Pulmonary artery endothelial cell (primary cell): ENCODE measurements around the gene GABBR1. TPM values are rescaled to one million over a fixed set of nuclear protein-coding genes. Genes with fewer than 3 reads are reported as not detected.

Source experiments
- DNase-seq: peaks from one replicate; pipeline ENCODE4 v3.0.0-alpha.2; 2011; ENCODE audit warnings: low read depth, low spot score
- total RNA-seq: library from RNA; depleted of rRNA; stranded (reverse); fragments of >200 nt; gene quantifications from 2 replicates; pipeline ENCODE4 v1.2.3, GENCODE V29; 2014

GABBR1 gene
- total RNA-seq, 1 donor from 2014 or later, result 8.8 TPM

DNA sequence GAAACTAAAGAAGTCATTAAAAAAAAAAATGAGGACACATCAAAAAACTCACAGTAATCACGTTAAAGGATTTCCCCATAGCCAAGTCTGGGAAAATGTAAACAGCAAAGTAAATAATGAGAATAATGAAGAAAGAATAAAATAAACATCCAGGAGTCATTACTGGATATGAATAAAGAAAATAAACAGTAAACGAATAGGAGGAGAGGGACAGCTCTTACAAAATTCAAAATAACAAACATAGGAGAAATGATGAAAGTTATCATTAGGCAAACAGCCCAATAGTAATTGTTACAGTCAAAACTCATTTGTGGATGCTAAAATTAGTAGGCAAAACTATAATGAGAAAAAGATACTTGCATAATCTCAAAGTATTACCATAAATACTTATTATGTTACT is 65.4 kb downstream of the GABBR1 start:
- no peak for DNase-seq

DNA sequence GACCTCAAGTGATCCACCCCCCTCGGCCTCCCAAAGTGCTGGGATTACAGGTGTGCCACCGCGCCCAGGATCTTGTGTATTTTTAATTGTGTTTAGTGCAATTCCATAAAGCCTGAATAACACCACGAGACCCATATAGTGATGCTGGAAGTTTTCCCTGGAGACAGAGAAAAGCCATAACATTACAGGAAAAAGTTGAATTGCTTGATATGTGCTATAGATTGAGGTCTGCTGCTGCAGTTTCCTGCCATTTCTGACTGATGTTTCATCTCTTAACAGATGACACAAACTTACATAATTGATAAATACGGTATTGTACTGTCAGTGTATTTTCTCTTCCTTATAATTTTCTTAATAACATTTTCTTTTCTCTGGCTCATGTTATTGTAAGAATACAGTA is 66.1 kb downstream of the GABBR1 start:
- DNase-seq, result no peak

DNA sequence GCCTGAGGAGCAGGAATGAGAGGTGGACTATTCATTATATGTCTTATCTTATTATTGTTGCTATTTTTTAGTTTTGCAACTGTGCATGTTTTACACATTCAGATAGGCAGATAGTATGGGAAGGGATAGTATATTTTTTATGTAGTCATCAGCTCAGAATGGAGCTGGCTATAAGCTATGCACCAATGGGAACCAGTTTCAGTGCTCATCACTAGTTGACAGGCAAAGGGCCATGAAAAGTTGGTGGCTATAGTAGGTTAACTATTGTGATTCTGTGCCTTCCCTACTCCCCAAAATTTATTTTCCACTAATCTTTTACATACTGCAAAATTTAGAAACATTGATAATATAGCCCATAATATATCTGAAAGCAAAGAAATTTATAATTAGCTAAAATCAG is 68.1 kb downstream of the GABBR1 start:
- no peak for DNase-seq

DNA sequence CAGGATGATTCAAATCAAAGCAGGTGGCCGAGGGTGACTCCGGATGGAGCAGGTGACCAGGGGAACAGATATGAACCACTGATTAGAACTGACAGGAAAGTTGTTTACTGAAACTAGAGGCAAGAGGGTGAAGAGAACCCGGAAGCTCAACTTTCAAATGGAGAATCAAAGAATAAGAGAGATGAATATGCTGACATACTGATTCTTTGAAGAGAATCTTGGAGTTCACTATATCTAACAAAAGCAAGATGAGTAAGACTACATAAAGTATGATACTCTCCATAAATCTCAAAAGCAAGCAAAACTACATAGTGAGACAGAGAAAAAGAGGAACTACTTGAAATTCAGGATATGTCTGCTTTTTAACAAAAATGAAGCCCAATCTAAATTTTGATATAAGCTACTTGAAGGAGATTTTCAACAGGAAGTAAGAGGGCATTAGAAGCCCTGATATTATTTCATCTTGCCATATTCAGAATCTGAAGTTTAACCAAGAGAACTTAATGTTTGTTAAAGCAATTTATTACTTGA is 69.5 kb downstream of the GABBR1 start:
- no peak for DNase-seq

DNA sequence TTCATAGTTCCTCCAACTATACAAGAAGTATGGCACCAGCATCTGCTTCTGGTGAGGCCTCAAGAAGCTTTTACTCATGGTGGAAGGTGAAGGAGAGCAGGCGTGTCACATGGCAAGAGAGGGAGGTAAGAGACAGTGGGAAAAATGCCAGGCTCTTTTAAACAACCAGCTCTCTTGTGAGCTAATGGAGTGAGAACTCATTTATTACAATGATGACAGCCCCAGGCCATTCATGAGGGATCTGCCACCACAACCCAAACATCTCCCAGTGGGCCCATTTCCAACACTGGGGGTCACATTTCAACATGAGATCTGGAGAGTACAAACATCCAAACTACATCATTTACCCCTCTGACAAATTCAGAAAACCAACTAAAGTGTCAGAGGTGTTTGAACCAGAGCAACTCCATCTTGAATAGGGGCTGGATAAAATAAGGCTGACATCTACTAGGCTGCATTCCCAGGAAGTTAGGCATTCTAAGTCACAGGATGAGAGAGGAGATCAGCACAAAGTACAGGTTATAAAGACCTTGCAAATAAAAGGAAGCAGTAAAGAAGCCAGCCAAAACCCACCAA is 71.3 kb downstream of the GABBR1 start:
- no peak for DNase-seq

DNA sequence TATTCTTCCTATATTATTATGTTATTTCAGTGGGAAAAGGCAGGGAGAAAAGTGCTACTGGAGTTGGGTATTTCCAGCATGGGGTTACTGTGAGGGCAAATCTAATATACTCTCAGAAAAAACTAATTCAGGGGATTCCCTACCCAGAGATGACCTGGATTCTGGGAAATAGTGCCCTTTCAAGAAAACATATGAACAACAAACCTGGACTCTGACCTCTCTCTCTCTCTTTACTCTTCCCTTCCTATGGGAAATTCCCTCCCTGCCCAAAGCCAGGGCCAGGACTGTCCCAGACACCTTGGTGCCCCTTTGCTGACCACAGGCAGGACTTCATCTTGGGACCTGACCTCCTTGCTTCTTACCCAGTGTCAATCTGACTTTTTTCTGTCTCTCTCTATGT is 71.9 kb downstream of the GABBR1 start:
- no peak for DNase-seq

DNA sequence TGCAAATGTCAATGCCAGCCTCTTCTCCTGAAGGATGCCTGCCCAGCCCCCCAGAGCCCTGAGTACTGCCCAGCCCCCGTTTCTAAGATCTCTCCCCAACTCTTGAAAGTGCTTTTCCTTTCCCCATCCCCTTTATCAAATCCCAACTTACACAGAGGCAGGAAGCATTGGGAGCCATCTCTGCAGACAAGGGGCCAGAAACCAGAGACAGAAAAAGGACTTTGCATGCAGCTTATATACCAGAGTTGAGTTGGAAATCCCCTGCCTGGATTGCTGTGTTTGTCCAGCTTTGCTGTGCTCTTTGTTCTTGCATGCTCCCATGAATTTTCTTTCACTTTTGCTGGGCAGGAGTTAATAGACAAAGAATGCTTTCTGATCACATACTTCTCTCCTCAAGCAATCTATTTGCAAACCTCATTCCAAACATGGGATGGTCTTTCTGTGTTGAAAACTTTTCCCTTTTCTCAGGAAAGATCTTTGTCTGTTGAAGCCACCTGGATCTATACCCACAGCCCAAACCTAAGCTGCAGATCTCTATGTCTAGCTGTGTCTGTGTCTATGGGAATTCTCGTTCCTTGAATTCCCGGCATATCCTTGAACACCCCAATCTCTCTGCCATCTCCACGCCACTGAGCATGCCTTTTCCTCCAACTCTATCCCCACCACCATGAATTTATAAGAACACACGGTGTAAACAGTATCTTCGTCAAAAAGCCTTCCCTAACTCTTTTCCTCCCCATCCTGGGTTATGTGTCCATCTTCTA is 73.3 kb downstream of the GABBR1 start, which contains the start of gene UBD:
UBD (minus strand) TSS at position 209 of the 764 bp plus-strand sequence; CDS start at position 178, 31 bp downstream.
- no peak for DNase-seq

DNA sequence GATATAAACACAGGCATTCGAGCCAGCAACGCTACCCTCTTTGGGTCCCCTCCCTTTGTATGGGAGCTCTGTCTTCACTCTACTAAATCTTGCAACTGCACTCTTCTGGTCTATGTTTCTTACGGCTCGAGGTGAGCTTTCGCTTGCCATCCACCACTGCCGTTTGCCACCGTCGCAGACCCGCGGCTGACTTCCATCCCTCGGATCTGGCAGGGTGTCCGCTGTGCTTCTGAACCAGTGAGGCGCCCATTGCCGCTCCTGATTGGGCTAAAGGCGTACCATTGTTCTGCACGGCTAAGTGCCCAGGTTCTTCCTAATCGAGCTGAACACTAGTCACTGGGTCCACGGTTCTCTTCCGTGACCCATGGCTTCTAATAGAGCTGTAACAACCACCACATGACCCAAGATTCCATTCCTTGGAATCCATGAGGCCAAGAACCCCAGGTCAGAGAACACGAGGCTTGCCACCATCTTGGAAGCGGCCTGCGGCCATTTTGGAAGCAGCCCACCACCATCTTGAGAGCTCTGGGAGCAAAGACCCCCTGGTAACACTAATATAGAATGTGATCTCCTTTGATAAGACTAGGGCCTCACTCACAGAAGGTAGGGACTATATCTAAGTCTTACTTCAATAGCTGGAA is 74.4 kb downstream of the GABBR1 start:
- DNase-seq, result no peak

DNA sequence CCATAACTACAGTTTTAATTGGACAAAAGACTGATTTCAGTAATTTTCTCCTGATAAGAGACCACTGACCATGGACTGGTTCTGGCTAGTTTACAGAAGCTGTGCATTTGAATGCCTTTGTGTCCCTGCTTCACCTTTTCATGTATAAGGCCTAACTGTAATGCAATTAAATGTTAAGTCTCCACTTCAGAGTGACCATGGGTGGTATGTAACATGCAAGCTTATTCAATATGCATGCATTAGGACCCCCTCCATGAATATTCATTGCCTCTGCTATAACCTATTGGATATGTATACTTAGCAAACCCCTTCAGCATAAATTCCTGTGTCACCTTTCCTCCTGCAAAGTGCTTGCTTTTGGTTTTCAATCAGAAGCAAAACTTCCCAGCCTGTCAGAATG is 75.7 kb downstream of the GABBR1 start:
- DNase-seq, result no peak

DNA sequence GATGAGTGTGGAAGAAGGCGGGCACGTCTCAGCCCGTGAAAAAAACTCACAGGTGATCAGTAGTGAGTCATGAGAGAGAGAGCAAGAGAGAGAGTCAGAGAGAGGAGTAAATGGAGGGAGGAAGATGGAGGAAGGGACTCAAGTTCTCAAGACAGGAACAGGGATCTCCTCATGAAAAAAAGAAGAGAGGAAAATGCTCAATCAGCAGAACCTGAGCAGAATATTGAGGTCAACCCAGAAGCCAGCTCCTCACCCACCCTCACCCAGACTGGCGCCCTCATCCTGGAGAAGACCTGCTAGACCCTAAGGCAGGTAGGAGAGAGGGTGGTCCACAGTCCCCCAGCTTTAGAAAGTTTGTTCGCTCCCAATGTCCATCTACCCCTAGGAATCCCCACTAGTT is 78.2 kb downstream of the GABBR1 start:
- no peak for DNase-seq

DNA sequence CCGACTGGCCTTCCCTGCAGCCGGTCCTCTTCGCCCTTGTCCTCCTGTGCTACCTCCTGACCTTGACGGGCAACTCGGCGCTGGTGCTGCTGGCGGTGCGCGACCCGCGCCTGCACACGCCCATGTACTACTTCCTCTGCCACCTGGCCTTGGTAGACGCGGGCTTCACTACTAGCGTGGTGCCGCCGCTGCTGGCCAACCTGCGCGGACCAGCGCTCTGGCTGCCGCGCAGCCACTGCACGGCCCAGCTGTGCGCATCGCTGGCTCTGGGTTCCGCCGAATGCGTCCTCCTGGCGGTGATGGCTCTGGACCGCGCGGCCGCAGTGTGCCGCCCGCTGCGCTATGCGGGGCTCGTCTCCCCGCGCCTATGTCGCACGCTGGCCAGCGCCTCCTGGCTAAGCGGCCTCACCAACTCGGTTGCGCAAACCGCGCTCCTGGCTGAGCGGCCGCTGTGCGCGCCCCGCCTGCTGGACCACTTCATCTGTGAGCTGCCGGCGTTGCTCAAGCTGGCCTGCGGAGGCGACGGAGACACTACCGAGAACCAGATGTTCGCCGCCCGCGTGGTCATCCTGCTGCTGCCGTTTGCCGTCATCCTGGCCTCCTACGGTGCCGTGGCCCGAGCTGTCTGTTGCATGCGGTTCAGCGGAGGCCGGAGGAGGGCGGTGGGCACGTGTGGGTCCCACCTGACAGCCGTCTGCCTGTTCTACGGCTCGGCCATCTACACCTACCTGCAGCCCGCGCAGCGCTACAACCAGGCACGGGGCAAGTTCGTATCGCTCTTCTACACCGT is 79.5 kb downstream of the GABBR1 start:
- no peak for DNase-seq

DNA sequence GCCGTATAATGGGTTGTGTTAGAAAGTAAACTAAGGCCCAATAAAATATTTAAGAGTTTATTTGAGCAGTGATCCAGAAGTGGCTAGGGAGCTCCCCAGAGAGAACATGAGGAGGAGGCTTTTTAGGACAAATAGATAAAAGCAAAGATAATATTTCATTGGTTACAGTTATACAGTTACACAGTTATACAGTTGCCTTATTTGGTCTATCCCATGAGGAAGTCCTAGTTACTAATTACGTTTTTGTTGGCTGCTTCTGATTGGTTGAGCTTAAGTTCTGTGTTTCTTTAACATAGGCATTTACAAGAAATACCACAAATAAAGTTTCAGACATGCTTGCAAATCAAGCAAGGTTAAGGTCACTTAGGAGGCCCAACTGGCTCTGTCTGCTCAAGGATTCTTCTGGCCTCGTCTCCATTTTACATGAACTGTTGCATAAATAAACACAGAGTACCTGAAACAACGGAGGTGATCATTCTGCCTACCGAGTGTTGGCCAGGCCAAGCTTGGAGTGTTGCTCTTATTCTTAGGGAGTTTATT is 80.4 kb downstream of the GABBR1 start:
- DNase-seq, result peak; percentile 15

DNA sequence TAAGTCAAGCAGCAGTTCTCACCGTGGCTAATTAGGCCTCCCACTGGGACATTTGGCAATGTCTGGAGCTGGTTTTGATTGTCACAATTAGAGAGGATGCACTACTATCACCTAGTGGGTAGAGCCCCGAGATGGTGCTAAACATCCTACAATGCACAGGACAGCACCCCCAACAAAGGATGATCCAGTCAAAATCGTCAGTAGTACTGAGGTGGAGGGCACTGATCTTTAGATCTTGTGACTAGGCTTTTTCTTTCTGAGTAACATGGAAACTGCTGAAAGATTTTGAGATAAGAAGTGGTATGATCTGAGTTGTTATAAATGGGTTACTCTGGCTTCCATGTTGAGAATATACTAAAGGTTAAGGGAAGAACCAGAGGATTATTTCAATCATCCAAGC is 85.4 kb downstream of the GABBR1 start:
- no peak for DNase-seq

DNA sequence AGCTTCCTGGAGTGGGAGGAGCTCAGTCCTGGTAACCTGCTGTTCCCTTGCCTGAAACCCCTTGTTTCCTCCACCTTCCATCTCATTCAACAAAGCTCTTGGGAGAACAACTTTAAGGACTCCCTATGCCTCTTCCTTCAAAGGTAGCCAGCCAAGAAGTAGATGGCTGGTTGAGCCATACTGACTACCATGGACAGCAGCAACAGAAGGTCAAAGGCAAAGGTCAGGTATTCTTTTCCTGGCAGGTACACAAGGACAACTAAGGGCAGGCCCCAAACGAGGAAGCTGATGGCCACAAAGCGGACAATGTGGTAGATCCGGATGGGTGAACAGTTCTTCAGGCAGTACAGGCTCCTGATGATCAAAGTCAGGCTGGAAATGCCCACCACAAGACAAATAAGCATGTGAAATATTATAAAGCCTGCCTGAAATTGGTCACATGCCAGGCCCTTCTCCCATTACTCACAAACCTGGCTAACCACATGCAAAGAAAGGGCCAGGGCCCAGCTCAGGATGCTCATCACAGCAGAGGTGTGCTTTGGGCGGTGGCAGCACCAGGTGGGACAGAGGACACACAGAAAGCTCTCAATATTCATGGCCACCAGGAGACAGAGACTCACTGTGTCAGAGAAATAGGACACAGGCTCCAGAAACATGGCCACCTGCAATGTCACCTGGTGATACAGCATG is 95.1 kb downstream of the GABBR1 start:
- no peak for DNase-seq

DNA sequence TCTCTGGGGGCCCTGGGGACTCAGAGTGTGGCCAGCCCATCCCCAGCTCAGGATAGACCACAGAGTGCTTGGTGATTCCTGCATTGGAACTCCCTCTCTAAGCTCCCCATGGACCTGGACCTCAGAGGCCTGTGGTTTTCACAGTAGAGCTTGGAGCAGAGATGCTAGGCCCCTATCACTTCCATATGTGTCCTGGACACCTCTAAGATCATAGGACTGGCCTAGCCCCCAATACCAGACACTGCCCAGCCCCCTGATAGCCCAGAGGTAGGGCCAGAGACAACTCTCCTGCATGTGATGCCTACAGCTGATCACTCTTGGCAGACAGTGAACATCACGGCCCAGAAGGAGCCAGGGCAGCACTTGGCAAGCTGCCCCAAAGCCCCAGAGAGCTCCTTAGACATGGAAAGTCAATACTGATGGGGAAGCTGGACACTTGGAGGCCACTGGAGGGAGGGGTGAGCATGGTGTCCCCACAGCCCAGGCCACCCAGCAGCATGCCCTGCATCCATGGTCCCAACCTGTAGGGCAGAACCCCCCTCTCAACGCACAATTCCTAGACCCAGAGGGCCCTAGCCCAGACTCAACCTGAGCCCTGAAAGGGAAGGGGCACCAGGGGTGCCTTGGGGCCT is 100.5 kb downstream of the GABBR1 start:
- no peak for DNase-seq

DNA sequence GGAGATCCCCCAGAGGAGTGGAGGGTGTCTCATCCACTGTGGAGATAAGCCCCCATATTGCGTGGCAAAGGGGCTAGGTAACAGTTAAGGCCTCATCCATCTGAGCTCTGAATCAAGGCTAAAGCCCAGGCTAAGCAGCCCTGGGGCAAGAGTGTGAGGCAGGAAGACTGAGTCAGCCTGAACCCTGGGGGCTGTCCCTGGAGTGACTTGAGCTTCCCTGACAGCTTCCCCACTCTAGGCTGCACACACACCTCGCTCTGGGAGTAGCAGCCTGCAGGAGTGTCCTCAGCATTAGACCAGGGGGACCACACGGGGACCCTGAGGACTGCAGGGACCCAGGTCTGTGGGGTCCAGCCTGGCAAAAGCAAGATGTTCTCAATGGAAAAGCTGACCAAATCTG is 101.3 kb downstream of the GABBR1 start:
- DNase-seq, result no peak

DNA sequence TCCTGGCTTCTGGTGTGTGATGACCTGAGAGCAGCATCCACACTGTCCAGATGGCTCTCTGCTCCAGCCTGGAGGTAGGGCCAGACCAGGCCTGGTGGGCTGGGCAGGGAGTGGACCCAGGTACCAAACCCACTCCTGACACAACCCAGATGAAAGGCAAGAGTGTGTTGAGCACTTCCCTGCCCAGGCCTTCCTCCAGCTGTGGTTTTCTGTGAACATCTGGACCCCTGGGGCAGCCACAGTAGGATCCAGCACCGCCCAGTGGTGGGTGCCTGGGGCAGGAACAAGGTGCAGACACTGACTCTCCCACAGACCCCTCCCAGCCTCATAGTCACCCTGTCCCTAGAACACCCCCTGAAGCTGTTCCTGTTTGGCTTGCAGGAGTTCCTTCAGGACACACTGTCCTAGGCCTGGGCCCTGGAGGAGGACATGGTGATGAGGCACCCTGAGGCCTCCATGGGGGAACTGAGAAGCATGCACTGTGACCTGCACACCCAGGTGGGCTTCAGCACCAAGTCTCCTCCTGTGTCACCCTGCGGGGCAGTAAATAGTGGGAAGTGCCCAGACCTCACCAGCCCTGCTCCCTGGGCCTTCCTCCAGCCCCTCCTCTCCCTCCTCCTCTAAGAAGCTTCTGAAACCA is 102.2 kb downstream of the GABBR1 start:
- DNase-seq, result no peak

DNA sequence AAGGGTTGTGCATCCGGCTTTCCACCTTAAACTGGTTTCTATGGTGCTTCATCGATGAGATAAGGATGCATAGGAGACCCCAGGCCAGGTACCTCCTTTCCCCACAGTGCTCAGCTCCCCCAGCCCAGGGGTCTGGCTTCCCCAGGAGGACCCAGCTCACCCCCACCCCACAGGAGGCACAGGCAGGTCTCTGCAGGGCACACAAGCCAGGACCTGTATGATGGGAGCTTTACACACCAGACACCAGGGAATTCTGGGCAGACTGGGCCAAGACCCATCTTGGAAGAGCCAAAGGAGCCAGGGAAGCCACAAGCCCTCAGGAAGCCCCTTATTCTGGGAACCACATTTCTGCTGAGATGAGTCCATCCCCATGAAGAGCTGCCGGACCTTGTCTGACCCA is 103.0 kb downstream of the GABBR1 start:
- no peak for DNase-seq

DNA sequence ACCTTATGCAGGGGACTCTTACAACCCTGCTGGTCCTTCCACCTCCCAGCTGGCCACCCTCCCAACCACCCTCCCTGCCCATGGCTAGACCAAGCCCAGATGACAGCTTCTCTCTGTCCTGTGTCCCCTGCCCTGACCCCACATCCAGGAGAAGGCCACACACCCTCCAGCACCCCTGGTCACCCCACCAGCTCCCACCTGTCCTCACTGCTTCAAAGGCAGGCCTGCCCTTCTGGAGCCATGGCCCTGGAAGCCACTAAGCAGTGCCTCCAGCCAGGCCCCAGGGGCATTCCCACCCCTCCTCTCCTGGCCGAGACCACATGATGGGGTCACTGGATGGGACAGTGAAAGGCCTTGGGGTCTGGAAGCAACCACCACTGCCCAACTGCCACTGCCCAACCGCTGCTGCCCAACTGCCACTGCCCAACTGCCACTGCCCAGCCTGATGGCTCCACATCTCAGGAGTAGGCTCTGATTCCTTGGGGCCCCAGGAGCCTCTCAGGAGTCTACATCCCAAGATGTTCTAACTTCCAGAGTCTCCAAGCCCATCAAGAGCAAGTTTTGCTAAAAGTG is 103.9 kb downstream of the GABBR1 start:
- no peak for DNase-seq
